ENCODE data around the gene KIRREL3. TPM values are rescaled to one million over a fixed set of nuclear protein-coding genes. Genes with fewer than 3 reads are reported as not detected.

The KIRREL3 gene
- total and polyA plus RNA-seq, 2 of the 4 experiments (the other 2 are of a cell fraction): 10.9 to 15.9 TPM

- CTCF ChIA-PET: interaction anchor here (0.7 kb wide), 1 partner anchor 17 kb away, joined by 3 read pairs; no protein-coding TSS in a partner anchor
- no peak overlapping the region for H2AK9ac ChIP-seq (replicated peaks; ENCODE audit: low read depth, low read length, poor library complexity)
Measured at GRCh38 chr11:126720539-126721235, 279.9 kb downstream of the KIRREL3 start.

More at GRCh38 chr11:126720539-126721235, 279.9 kb downstream of the KIRREL3 start:
- Histone ChIP-seq H2AK5ac (ENCODE audit: low read depth, low read length) (no peak overlapping the region), H3K9me3 (ENCODE audit: control insufficient read depth, insufficient read depth, low read length) (no peaks in the 10 kb centered on the region), H3K9ac (ENCODE audit: low read depth, low read length) (no peak overlapping the region), H4K8ac (ENCODE audit: low read depth in 2 of 2, low read length in 2 of 2) (no peak overlapping the region), H3K9me1 (ENCODE audit: insufficient read depth, low read length) (peaks cover 9% of the 10 kb centered on the region), H4K20me1 (ENCODE audit: insufficient read depth, low read length) (peaks cover 5% of the 10 kb centered on the region; the same call in 1 of the 2 replicates), H2AFZ (replicated peaks; ENCODE audit: low read length, poor library complexity) (no peak overlapping the region), H2BK15ac (ENCODE audit: low read depth, low read length) (no peak overlapping the region), H3K56ac (ENCODE audit: extremely low read depth, insufficient read depth, low read length) (no peak overlapping the region), H3K4me1 (ENCODE audit: control insufficient read depth, insufficient read depth, low read length) (peaks cover 3% of the 10 kb centered on the region; the same call in 1 of the 2 replicates), H3K4me3 (ENCODE audit: insufficient read depth, low read depth, low read length) (no peak overlapping the region), H3K79me1 (ENCODE audit: low read depth in 1 of 2, low read length in 2 of 2) (peaks cover 0 to 3% of the 10 kb centered on the region in 2 experiments; a peak in 1 of 4 replicates), H3K4me2 (ENCODE audit: low read depth, low read length) (no peak overlapping the region), H3K4ac (ENCODE audit: low read depth, low read length) (no peak overlapping the region), H2BK120ac (ENCODE audit: low read depth, low read length) (no peak overlapping the region), H2BK5ac (ENCODE audit: low read depth, low read length, poor library complexity, severe bottlenecking) (no peak overlapping the region), H3K14ac (replicated peaks; ENCODE audit: low read depth, low read length) (no peak overlapping the region), H4K5ac (ENCODE audit: low read depth, low read length) (no peak overlapping the region), H3K23ac (ENCODE audit: low read depth, low read length) (no peak overlapping the region), H3K18ac (ENCODE audit: low read depth, low read length) (no peak overlapping the region), H3K36me3 (ENCODE audit: control insufficient read depth, insufficient read depth, low read length) (no peaks in the 10 kb centered on the region), H2BK20ac (ENCODE audit: low read depth, low read length) (no peak overlapping the region), H3K27me3 (ENCODE audit: control insufficient read depth, insufficient read depth, low read length) (no peaks in the 10 kb centered on the region), H4K91ac (ENCODE audit: insufficient read depth, low read depth, low read length) (no peak overlapping the region), H3K27ac (ENCODE audit: insufficient read depth, low read length) (no peak overlapping the region)
- POLR2A ChIA-PET (ENCODE audit: unreplicated experiment): no interaction called here
- ATAC-seq (ENCODE audit: low read depth) (no peak), DNase-seq (no peak)
- no TSS peak for BruUV-seq (replicated peaks)
- 70% methylated on average over 3 of the region's 5 CpGs; no CpG with 5 or more reads in 1 of the 2 experiments for WGBS, 2 experiments (ENCODE audit: extremely low coverage in 2 of 2, insufficient read length in 1 of 2)
- dilution Hi-C loops (cut with HindIII; ENCODE audit: low sequenced_read_pairs, unreplicated experiment) (no loop called here), intact Hi-C loops (cut with micrococcal nuclease) (no loop called here), in situ Hi-C loops (cut with MboI; ENCODE audit: low sequenced_read_pairs) (loop anchor here (25.0 kb wide), 2 partner anchors 408 to 617 kb away; partner anchors contain the start of gene DCPS)
- TF ChIP-seq RAD21 (IDR thresholded peaks at IDR 0.05; ENCODE audit: low read length): no peak
- TF ChIP-seq MXI1 (IDR thresholded peaks at IDR 0.05; ENCODE audit: borderline replicate concordance, low read depth, low read length): no peak
- no peak for TF ChIP-seq CHD1 (IDR thresholded peaks at IDR 0.05; ENCODE audit: low read depth, low read length)
- TF ChIP-seq USF2 (IDR thresholded peaks at IDR 0.05; ENCODE audit: low read depth, low read length): no peak
- no peak for TF ChIP-seq RFX5 (IDR thresholded peaks at IDR 0.05; ENCODE audit: low read depth, low read length)
- no peak for TF ChIP-seq CEBPB (IDR thresholded peaks at IDR 0.05; ENCODE audit: low read depth, low read length)
- no peak for TF ChIP-seq CTCF (conservative IDR thresholded peaks at IDR 0.05; ENCODE audit: low read depth, low read length)
- no peak for TF ChIP-seq MAFK (IDR thresholded peaks at IDR 0.05; ENCODE audit: low read depth, low read length)
- no peak for TF ChIP-seq MAZ (IDR thresholded peaks at IDR 0.05; ENCODE audit: borderline replicate concordance, low read depth, low read length)
- no peak for TF ChIP-seq NFE2L2 (IDR thresholded peaks at IDR 0.05; ENCODE audit: low read depth, low read length)
- TF ChIP-seq FOS (IDR thresholded peaks at IDR 0.05; ENCODE audit: low read depth, low read length): no peak

Measured in IMR-90 (cell line).